AG09319 (cell line): Measurements from ENCODE around the gene IL7R.
"Not testable (repeated sequence)": the region's sequence is repeated elsewhere in the genome, so short reads cannot be mapped to it uniquely, and the experiment has no call there.

Experiments used
- DNase-seq: peaks from one replicate; pipeline ENCODE4 v3.0.0-alpha.2; 2010; ENCODE audit warnings: low read depth; ENCODE audit errors: extremely low read depth
- CTCF ChIP-seq: IDR thresholded peaks from 2 replicates; pipeline ENCODE4 v1.5.1; 2011; ENCODE audit warnings: low read depth, mild to moderate bottlenecking, inconsistent platforms, low read length, moderate library complexity

IL7R gene

GRCh38 chr5:35852773-35853172, 3.9 kb upstream of the IL7R start:
- DNase-seq, result no peak
- no peak for TF ChIP-seq CTCF

- no peak for TF ChIP-seq CTCF
- DNase-seq, result no peak
These were observed 3.1 kb upstream of the IL7R start for GRCh38 chr5:35853631-35854030.

GRCh38 chr5:35854248-35854647, 2.4 kb upstream of the IL7R start:
- no peak for DNase-seq
- TF ChIP-seq CTCF, result no peak

- TF ChIP-seq CTCF, result no peak
- DNase-seq, result no peak
These were observed 1.5 kb upstream of the IL7R start for GRCh38 chr5:35855187-35855586.

DNA sequence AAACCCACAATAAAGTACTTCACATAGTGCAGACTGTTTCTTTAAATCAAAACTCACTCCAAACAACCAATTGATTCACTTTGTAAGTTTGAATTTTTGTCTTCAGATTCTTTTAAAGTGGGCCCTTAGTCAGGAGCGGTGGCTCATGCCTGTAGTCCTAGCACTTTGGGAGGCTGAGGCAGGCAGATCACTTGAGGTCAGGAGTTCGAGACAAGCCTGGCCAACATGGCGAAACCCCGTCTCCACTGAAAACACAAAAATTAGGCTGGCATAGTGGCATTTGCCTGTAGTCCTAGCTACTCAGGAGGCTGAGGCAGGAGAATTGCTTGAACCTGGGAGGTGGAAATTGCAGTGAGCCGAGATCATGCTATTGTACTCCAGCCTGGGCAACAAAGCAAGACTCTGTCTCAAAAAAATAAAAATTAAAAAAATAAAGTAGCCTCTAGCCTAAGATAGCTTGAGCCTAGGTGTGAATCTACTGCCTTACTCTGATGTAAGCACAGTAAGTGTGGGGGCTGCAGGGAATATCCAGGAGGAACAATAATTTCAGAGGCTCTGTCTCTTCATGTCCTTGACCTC, 416 bp upstream of the IL7R start:
- not testable (repeated sequence) for DNase-seq

- DNase-seq, result no peak
- no peak for TF ChIP-seq CTCF
These were observed 1.0 kb downstream of the IL7R start for GRCh38 chr5:35857606-35858205.

- TF ChIP-seq CTCF, result no peak
- DNase-seq, result no peak
These were observed 2.5 kb downstream of the IL7R start for GRCh38 chr5:35859101-35859661.

DNA sequence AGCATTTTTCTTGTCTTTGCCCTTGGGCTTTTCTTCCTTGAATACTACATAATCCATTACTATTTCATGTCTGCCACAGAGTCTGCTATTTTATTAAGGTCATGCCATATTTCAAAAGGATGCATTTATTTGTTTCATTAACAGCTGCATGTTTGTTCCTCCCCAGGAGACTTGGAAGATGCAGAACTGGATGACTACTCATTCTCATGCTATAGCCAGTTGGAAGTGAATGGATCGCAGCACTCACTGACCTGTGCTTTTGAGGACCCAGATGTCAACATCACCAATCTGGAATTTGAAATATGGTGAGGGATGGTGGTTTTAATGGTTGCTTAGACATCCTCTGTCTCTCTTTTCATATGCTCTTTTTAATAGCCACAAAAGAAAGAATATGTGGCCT, 4.0 kb downstream of the IL7R start:
- no peak for TF ChIP-seq CTCF
- no peak for DNase-seq
